ENCODE data around the gene ANK3. TPM values are rescaled to one million over a fixed set of nuclear protein-coding genes. Genes with fewer than 3 reads are reported as not detected.

ANK3 gene
- polyA plus RNA-seq, 1 donor (not counting 4 experiments of a cell fraction or from before 2014, with no cell fraction given) = 8.3 TPM

GRCh38 chr10:60125895-60126294 is 263.8 kb downstream of the ANK3 start:
- Histone ChIP-seq H3K4me2 (ENCODE audit: control insufficient read depth, extremely low read depth, insufficient read depth, low read depth, low read length) (no peak overlapping the region), H3K4me1 (ENCODE audit: control insufficient read depth, extremely low read depth, insufficient read depth, low read length) (peaks cover 25% of the 10 kb centered on the region), H3K27ac (ENCODE audit: control insufficient read depth, insufficient read depth, low read length) (no peak overlapping the region), H3K9ac (ENCODE audit: control insufficient read depth, extremely low read depth, insufficient read depth, low read length) (no peak overlapping the region), H4K20me1 (ENCODE audit: control insufficient read depth, extremely low read depth, insufficient read depth, low read length) (no peaks in the 10 kb centered on the region), H3K9me1 (ENCODE audit: control insufficient read depth, extremely low read depth, insufficient read depth, low read length) (no peaks in the 10 kb centered on the region), H3K79me2 (ENCODE audit: control insufficient read depth, insufficient read depth, low read length) (no peaks in the 10 kb centered on the region), H3K27me3 (ENCODE audit: control insufficient read depth, extremely low read depth, insufficient read depth, low read length) (no peaks in the 10 kb centered on the region), H2AFZ (ENCODE audit: control insufficient read depth, low read length) (no peak overlapping the region), H3K36me3 (ENCODE audit: control insufficient read depth in 2 of 2, extremely low read depth in 1 of 2, insufficient read depth in 2 of 2, low read length in 2 of 2) (no peaks in the 10 kb centered on the region), H3K9me3 (ENCODE audit: control insufficient read depth, low read depth, low read length) (no peaks in the 10 kb centered on the region), H3K4me3 (ENCODE audit: control insufficient read depth in 2 of 3, extremely low read depth in 1 of 3, insufficient read depth in 2 of 3, low read depth in 1 of 3, low read length in 3 of 3) (no peak overlapping the region)
- FAIRE-seq = no peak
- dilution Hi-C loops (cut with MboI; ENCODE audit: extremely low pct_ligation_motif_present, low sequenced_read_pairs) = no loop called here
- no peak for DNase-seq (ENCODE audit: low read depth, low spot score)
- TF ChIP-seq CTCF (optimal IDR thresholded peaks at IDR 0.05 in 1 of 3, IDR thresholded peaks at IDR 0.05 in 1 of 3, conservative IDR thresholded peaks at IDR 0.05 in 1 of 3; ENCODE audit: extremely low read depth in 1 of 3, insufficient read depth in 2 of 3, low read length in 3 of 3) (no peak), EZH2 (IDR thresholded peaks at IDR 0.05; ENCODE audit: low read length) (no peak)

GRCh38 chr10:60124536-60124935 is 265.1 kb downstream of the ANK3 start:
- Histone ChIP-seq H3K9me3 (ENCODE audit: control insufficient read depth, low read depth, low read length) (no peaks in the 10 kb centered on the region), H3K27me3 (ENCODE audit: control insufficient read depth, extremely low read depth, insufficient read depth, low read length) (no peaks in the 10 kb centered on the region), H3K4me2 (ENCODE audit: control insufficient read depth, extremely low read depth, insufficient read depth, low read depth, low read length) (no peak overlapping the region), H2AFZ (ENCODE audit: control insufficient read depth, low read length) (no peak overlapping the region), H4K20me1 (ENCODE audit: control insufficient read depth, extremely low read depth, insufficient read depth, low read length) (no peaks in the 10 kb centered on the region), H3K79me2 (ENCODE audit: control insufficient read depth, insufficient read depth, low read length) (no peaks in the 10 kb centered on the region), H3K4me1 (ENCODE audit: control insufficient read depth, extremely low read depth, insufficient read depth, low read length) (peaks cover 18% of the 10 kb centered on the region), H3K27ac (ENCODE audit: control insufficient read depth, insufficient read depth, low read length) (no peak overlapping the region), H3K9ac (ENCODE audit: control insufficient read depth, extremely low read depth, insufficient read depth, low read length) (no peak overlapping the region), H3K9me1 (ENCODE audit: control insufficient read depth, extremely low read depth, insufficient read depth, low read length) (no peaks in the 10 kb centered on the region), H3K36me3 (ENCODE audit: control insufficient read depth in 2 of 2, extremely low read depth in 1 of 2, insufficient read depth in 2 of 2, low read length in 2 of 2) (no peaks in the 10 kb centered on the region), H3K4me3 (ENCODE audit: control insufficient read depth in 2 of 3, extremely low read depth in 1 of 3, insufficient read depth in 2 of 3, low read depth in 1 of 3, low read length in 3 of 3) (no peak overlapping the region)
- no peak for DNase-seq (ENCODE audit: low read depth, low spot score)
- no peak for FAIRE-seq
- dilution Hi-C loops (cut with MboI; ENCODE audit: extremely low pct_ligation_motif_present, low sequenced_read_pairs) = loop anchor here (25.0 kb wide), 2 partner anchors 88 to 313 kb away; no protein-coding TSS in a partner anchor
- no peak for TF ChIP-seq EZH2 (IDR thresholded peaks at IDR 0.05; ENCODE audit: low read length)
- TF ChIP-seq CTCF (optimal IDR thresholded peaks at IDR 0.05 in 1 of 3, IDR thresholded peaks at IDR 0.05 in 1 of 3, conservative IDR thresholded peaks at IDR 0.05 in 1 of 3; ENCODE audit: extremely low read depth in 1 of 3, insufficient read depth in 2 of 3, low read length in 3 of 3) = peak in 1 of 3 experiments; percentile 12

Measured in keratinocyte (primary cell).